Testis (tissue), 2 donors: ENCODE measurements around the gene MTMR1.

Experiments
- CTCF ChIP-seq, 3 experiments: fragments of 450-650 bp in 2 of 3; fragments of 200-600 bp in 1 of 3; sonication (generic) in 1 of 3; IDR thresholded peaks; one replicate each; pipeline ENCODE4 v1.5.1; 2016 to 2019; ENCODE audit warnings: antibody characterized with exemption in 3 of 3, mild to moderate bottlenecking in 2 of 3, moderate library complexity in 1 of 3
- POLR2A ChIP-seq: fragments of 450-650 bp; IDR thresholded peaks from one replicate; pipeline ENCODE4 v1.6.1; 2017; ENCODE audit warnings: antibody characterized with exemption, mild to moderate bottlenecking, moderate library complexity

GRCh38 chrX:150643958-150644357 lies 49.2 kb upstream of the MTMR1 start:
- TF ChIP-seq CTCF (IDR thresholded peaks at IDR 0.05) (no peak), POLR2A (no peak)
